ENCODE results near the gene UPF2. TPM values are rescaled to one million over a fixed set of nuclear protein-coding genes. Genes with fewer than 3 reads are reported as not detected.
"Not testable (repeated sequence)": the region's sequence is repeated elsewhere in the genome, so short reads cannot be mapped to it uniquely, and the experiment has no call there.

UPF2 gene
- total RNA-seq, 4 donors from 2014 or later = 20.6 to 24.8 (median 21.9) TPM

GRCh38 chr10:11893749-11894278 lies 148.8 kb downstream of the UPF2 start:
- H3K4me3 ChIP-seq (ENCODE audit: low read depth, poor library complexity, severe bottlenecking) = no peak overlapping the region
- intact Hi-C loops (cut with DNase I; ENCODE audit: low total_unique reads) = no loop called here
- 91 to 93% methylated on average over 21 to 22 of the region's 22 CpGs for WGBS, 2 donors
- DNase-seq (ENCODE audit: low spot score in 2 of 2) = no peak
- TF ChIP-seq CTCF (IDR thresholded peaks at IDR 0.05) = no peak
- TF ChIP-seq POLR2A (IDR thresholded peaks at IDR 0.05) = no peak

DNA sequence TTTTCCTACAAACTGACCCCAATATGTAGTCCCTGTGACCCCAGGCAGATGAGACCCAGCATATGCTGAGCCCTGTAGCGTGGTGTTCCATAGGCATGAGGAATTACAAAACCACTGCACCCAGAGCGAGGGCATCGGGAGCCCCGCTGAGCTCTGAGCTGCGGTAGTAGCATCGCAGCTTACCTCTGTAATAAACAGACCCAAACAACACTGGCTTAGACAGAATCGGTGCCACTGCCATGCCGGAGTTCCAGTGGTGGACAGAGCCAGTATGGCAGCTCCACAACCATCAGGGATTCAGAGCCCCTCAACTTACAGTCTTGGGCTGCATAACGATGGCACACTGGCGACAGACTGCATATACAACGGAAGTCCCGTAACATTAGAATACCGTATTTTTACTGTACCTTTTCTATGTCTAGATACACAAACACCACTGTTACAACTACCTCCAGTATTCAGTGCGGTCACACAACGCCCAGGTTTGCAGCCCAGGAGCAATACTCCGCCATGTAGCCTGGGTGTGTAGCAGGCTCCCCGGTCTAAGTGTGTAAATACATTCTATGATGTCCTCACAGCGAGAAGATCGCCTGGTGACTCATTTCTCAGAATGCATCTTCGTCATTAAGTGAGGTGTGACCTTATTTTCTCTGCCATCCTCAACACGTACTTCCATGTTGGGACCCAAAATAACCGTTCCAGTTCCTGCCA lies 150.7 kb downstream of the UPF2 start:
- TF ChIP-seq CTCF (IDR thresholded peaks at IDR 0.05) = no peak
- no peak for TF ChIP-seq POLR2A (IDR thresholded peaks at IDR 0.05)
- intact Hi-C loops (cut with DNase I; ENCODE audit: low total_unique reads) = no loop called here
- 94 to 95% methylated on average over 22 of the region's 22 CpGs for WGBS, 2 donors
- no peak overlapping the region for H3K4me3 ChIP-seq (ENCODE audit: low read depth, poor library complexity, severe bottlenecking)
- DNase-seq (ENCODE audit: low spot score in 2 of 2) = no peak

- intact Hi-C loops (cut with DNase I; ENCODE audit: low total_unique reads); DNase-seq (ENCODE audit: low spot score in 2 of 2); H3K4me3 ChIP-seq (ENCODE audit: low read depth, poor library complexity, severe bottlenecking): not testable (repeated sequence)
- 87 to 90% methylated on average over 8 of the region's 8 CpGs for WGBS, 2 donors
Observed at GRCh38 chr10:11889263-11889662, 153.3 kb downstream of the UPF2 start.

DNA sequence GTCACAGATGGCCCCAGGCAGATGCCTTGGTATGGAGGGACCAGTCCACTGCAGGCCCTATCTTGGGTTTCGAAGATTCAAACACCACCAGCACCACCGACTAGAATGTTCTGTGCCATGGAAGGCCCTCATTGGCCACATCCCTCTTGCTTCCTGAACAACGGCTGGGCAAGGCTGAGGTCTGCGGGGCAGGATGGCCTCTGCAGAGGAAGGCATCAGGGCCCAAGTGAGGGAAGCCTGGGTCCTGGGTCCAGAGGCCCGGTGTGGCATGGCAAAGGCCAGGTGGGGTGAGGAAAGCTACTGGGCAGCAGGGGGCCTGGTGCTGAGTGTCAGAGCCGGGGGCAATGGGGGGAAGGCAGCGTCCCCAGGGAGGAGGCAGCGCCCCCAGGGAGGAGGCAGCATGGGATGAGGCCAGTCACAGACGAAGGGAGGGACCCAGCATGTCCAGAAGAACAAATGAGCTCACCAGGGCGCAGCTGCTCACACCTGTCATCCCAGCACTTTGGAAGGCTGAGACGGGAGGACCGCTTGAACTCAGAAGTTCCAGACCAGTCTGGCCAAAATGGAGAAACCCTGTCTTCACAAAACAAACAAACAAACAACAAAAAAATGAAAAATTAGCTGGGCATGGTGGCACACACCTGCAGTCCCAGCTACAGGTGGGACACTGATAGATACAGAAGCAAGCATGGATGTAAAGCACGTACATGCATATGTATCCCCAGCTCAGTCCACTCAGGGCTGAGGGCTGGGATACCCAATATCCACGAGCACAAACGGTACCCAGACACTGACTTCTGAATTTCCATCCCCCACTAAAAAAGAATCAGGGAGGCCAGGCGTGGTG lies 155.0 kb downstream of the UPF2 start:
- no peak overlapping the region for H3K4me3 ChIP-seq (ENCODE audit: low read depth, poor library complexity, severe bottlenecking)
- intact Hi-C loops (cut with DNase I; ENCODE audit: low total_unique reads) = no loop called here
- DNase-seq (ENCODE audit: low spot score in 2 of 2) = no peak
- TF ChIP-seq POLR2A (IDR thresholded peaks at IDR 0.05) (no peak), CTCF (IDR thresholded peaks at IDR 0.05) (no peak)
- 88 to 90% methylated on average over 16 of the region's 16 CpGs for WGBS, 2 donors

DNA sequence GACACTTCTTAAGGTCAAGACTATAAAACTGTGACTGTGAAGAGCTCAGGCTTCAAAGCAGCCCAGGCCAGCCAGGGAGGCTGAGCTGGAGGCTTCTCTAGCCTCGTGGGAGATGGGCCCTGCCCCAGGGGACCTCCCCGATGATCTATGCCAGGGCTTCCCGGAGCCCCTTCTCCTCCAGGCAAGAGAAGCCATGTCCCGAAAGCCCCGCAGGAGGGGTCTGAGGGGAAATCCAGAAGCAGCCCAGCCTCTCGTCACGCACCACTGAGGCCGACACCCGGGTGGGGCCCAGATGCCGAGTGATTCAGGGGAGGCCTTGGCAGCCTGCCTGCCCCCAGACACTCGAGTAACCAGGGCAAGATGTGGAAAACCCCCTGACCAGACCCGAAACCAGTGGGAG lies 155.8 kb downstream of the UPF2 start:
- intact Hi-C loops (cut with DNase I; ENCODE audit: low total_unique reads) = no loop called here
- no peak for DNase-seq (ENCODE audit: low spot score in 2 of 2)
- no peak for TF ChIP-seq CTCF (IDR thresholded peaks at IDR 0.05)
- TF ChIP-seq POLR2A (IDR thresholded peaks at IDR 0.05) = no peak
- 40 to 65% methylated on average over 9 to 12 of the region's 12 CpGs for WGBS, 2 donors
- no peak overlapping the region for H3K4me3 ChIP-seq (ENCODE audit: low read depth, poor library complexity, severe bottlenecking)

- no peak overlapping the region for H3K4me3 ChIP-seq (ENCODE audit: low read depth, poor library complexity, severe bottlenecking)
- TF ChIP-seq CTCF (IDR thresholded peaks at IDR 0.05) = no peak
- WGBS, 2 donors = 56 to 66% methylated on average over 6 of the region's 6 CpGs
- intact Hi-C loops (cut with DNase I; ENCODE audit: low total_unique reads) = no loop called here
- no peak for DNase-seq (ENCODE audit: low spot score in 2 of 2)
Observed at GRCh38 chr10:11886138-11886474, 156.5 kb downstream of the UPF2 start.

Measured in lower leg skin (tissue), 4 donors.